Measurements from ENCODE around the gene CD300LB. TPM values are rescaled to one million over a fixed set of nuclear protein-coding genes. Genes with fewer than 3 reads are reported as not detected.
"Not testable (repeated sequence)": the region's sequence is repeated elsewhere in the genome, so short reads cannot be mapped to it uniquely, and the experiment has no call there.

CD300LB gene
- total and polyA plus RNA-seq, 8 donors: 0.25 TPM; not detected in 7

- Histone ChIP-seq H3K27ac (peak overlapping the region in 4 of 5 donors; percentile 46 to 77 (median 58)), H3K36me3 (no peaks in the 10 kb centered on the region), H3K4me1 (no peaks in the 10 kb centered on the region), H3K27me3 (peaks cover 0 to 8% (median 3%) of the 10 kb centered on the region in 3 donors), H3K4me3 (no peak overlapping the region), H3K9me3 (peaks cover 0 to 14% (median 9%) of the 10 kb centered on the region in 4 donors)
- TF ChIP-seq POLR2A (IDR thresholded peaks at IDR 0.05): no peak
- TF ChIP-seq CTCF (IDR thresholded peaks at IDR 0.05): no peak
- no peak for TF ChIP-seq POLR2AphosphoS5 (IDR thresholded peaks at IDR 0.05)
- no peak for TF ChIP-seq EP300 (IDR thresholded peaks at IDR 0.05)
- 81 to 88% (median 86%) methylated on average over 21 of the region's 21 CpGs for WGBS, 5 donors
- intact Hi-C loops (cut with DNase I; ENCODE audit: low total_unique reads): no loop called here
- peak; percentile 14 to 22 for DNase-seq
Measured at GRCh38 chr17:74520790-74521480, 10.3 kb downstream of the CD300LB start.

GRCh38 chr17:74520016-74520434, 11.2 kb downstream of the CD300LB start:
- Histone ChIP-seq H3K27ac (peak overlapping the region in 3 of 5 donors; percentile 55 to 77 (median 62)), H3K36me3 (no peaks in the 10 kb centered on the region), H3K27me3 (peaks cover 0 to 8% (median 3%) of the 10 kb centered on the region in 3 donors), H3K4me3 (no peak overlapping the region), H3K4me1 (no peaks in the 10 kb centered on the region), H3K9me3 (peaks cover 0 to 14% (median 9%) of the 10 kb centered on the region in 4 donors)
- 53 to 67% (median 65%) methylated on average over 3 of the region's 3 CpGs for WGBS, 5 donors
- intact Hi-C loops (cut with DNase I; ENCODE audit: low total_unique reads): no loop called here
- TF ChIP-seq POLR2AphosphoS5 (IDR thresholded peaks at IDR 0.05) (no peak), EP300 (IDR thresholded peaks at IDR 0.05) (no peak), POLR2A (IDR thresholded peaks at IDR 0.05) (no peak), CTCF (IDR thresholded peaks at IDR 0.05) (no peak)
- DNase-seq: peak; percentile 16 to 25

GRCh38 chr17:74518413-74518981, 12.8 kb downstream of the CD300LB start:
- not testable (repeated sequence) for H3K27ac ChIP-seq

GRCh38 chr17:74516561-74517328, 14.5 kb downstream of the CD300LB start:
- H3K9me3 ChIP-seq: no peaks in the 10 kb centered on the region
- WGBS, 5 donors: 85 to 91% (median 87%) methylated on average over 3 of the region's 3 CpGs
- H3K36me3 ChIP-seq: no peaks in the 10 kb centered on the region
- H3K27ac ChIP-seq: no peak overlapping the region
- no peaks in the 10 kb centered on the region for H3K4me1 ChIP-seq
- intact Hi-C loops (cut with DNase I; ENCODE audit: low total_unique reads): no loop called here
- no peak for TF ChIP-seq CTCF (IDR thresholded peaks at IDR 0.05)
- no peak for TF ChIP-seq POLR2AphosphoS5 (IDR thresholded peaks at IDR 0.05)
- no peak for TF ChIP-seq POLR2A (IDR thresholded peaks at IDR 0.05)
- peaks cover 0 to 15% (median 1%) of the 10 kb centered on the region in 3 donors for H3K27me3 ChIP-seq
- H3K4me3 ChIP-seq: no peak overlapping the region
- DNase-seq: no peak

More at GRCh38 chr17:74518413-74518981, 12.8 kb downstream of the CD300LB start:
- H3K27me3 ChIP-seq; H3K4me3 ChIP-seq; intact Hi-C loops (cut with DNase I; ENCODE audit: low total_unique reads); H3K36me3 ChIP-seq; H3K9me3 ChIP-seq; H3K4me1 ChIP-seq: not testable (repeated sequence)
- peak in 1 of 2 donors; percentile 10 for DNase-seq
- WGBS, 5 donors: 75 to 82% (median 81%) methylated on average over 6 of the region's 6 CpGs

All from stomach (tissue), 9 donors.